ENCODE measurements around the gene GIMAP5.
"Not testable (repeated sequence)": the region's sequence is repeated elsewhere in the genome, so short reads cannot be mapped to it uniquely, and the experiment has no call there.

Gene GIMAP5

DNA sequence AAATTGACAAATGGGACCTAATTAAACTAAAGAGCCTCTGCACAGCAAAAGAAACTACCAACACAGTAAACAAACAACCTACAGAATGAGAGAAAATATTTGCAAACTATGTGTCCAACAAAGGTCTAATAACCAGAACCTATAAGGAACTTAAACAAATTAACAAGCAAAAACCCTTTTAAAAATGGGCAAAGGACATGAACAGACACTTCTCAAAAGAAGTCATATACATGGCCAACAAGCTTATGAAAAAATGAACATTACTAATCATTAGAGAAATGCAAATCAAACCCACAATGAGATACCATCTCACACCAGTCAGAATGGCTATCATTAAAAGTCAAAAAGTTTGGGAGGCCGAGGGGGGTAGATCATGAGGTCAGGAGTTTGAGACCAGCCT lies 36.9 kb downstream of the GIMAP5 start:
- not testable (repeated sequence) for DNase-seq (ENCODE audit: low read depth, low spot score)

DNA sequence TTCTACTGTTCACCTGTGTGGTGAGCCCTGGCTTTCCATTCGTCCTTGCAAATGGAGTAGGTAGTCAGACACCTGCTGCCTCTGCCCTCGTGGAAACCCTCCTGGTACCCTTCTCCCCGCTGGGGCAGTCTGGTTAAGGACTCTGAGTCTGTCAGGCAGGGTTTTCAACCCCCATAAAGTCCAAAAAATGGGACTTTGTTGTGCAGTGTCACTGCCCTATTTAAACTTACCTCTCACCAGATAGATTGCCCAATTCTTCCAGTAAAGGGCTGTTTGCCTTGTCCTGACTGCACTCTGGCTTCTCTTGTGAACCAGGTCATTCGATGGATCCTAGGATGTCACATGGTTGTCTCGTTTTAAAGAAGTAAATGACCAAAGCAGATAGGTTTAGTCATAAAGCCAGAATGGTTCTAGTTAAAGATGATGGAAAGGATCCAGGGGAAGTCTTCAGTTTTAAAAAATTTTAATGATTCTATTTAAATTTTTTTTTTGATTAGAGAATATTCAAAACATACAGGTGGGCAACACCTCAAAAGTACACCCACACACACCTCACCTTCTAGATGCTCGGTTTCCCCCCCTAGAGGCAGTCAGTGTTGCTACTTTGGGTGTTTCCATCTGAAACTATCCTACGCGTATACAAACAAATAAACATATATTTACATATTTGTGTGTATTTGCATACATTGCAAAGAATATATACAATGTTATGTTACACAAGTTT lies 41.0 kb downstream of the GIMAP5 start:
- no peak for DNase-seq (ENCODE audit: low read depth, low spot score)

GRCh38 chr7:150778738-150779301 lies 41.6 kb downstream of the GIMAP5 start:
- peak; percentile 20 for DNase-seq (ENCODE audit: low read depth, low spot score)

DNA sequence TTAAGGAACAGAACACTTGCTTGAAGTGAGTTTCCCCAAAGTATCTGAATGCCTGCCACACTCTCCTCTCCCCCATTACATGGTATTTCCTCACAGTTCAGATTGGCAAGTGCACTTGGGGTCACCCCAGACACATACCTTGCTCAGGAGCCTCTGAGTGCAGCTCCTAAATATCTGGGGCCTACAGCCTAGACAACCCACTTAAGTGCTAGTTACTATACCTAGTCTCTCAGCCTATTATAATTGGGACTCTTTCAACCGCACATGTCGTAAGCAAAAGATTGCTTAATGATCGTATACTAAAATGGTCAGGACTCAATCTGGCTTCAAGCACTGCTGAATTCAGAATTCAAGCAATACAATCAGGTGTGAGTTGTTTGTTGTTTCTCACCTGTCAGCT lies 43.1 kb downstream of the GIMAP5 start:
- no peak for DNase-seq (ENCODE audit: low read depth, low spot score)

GRCh38 chr7:150781103-150781502 lies 43.9 kb downstream of the GIMAP5 start:
- DNase-seq (ENCODE audit: low read depth, low spot score): no peak

GRCh38 chr7:150781961-150782360 lies 44.7 kb downstream of the GIMAP5 start:
- DNase-seq (ENCODE audit: low read depth, low spot score): no peak

GRCh38 chr7:150784120-150784736 lies 47.0 kb downstream of the GIMAP5 start:
- no peak for DNase-seq (ENCODE audit: low read depth, low spot score)

- DNase-seq (ENCODE audit: low read depth, low spot score): no peak
Measured at GRCh38 chr7:150784954-150785353, 47.7 kb downstream of the GIMAP5 start.

DNA sequence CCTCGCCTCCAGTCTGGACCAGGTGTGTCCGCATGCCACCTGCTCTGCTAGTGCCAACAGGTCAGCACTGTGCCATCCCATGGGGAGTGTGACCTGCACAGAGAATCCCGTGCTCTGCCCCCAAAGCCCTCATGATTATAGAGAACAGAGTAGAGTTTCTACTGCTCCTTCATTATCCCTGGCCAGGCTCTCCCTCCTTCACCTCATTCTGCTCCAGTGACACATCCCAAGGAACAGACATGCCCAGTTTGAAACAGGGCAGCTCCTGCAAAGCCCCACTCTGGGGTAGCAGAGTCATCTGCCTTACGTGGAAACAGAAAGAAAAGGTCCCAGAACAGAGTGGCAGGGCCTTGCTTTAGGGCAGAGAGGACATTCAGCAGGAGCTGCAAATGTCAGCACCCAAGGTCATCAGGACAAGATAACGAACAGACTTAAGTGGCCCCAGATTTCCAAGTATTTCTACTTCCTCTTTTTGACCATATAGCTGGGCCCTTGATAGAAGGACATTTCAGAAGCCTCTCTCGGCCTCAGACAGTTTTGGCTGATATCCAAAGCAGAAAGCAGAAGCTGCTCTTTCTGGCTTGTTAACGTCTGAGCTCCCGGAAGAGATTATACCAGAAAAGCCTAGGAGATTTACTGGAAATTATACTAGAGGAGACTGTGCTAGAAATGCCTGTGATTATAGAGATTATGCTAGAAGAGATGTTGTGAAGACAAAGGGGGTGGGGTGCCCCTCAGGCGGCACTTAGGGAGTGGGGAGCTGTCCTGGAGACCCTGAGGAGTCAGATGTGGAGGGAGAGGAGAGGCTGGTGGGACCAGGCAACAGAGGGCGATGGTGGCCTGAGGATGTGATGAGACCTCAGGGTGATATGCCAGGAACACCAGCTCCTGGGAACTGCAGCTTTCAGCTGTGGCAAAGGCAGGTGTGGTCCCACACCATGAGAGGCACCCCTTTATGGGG lies 50.4 kb downstream of the GIMAP5 start:
- DNase-seq (ENCODE audit: low read depth, low spot score): no peak

GRCh38 chr7:150788474-150789269 lies 51.5 kb downstream of the GIMAP5 start:
- no peak for DNase-seq (ENCODE audit: low read depth, low spot score)

DNA sequence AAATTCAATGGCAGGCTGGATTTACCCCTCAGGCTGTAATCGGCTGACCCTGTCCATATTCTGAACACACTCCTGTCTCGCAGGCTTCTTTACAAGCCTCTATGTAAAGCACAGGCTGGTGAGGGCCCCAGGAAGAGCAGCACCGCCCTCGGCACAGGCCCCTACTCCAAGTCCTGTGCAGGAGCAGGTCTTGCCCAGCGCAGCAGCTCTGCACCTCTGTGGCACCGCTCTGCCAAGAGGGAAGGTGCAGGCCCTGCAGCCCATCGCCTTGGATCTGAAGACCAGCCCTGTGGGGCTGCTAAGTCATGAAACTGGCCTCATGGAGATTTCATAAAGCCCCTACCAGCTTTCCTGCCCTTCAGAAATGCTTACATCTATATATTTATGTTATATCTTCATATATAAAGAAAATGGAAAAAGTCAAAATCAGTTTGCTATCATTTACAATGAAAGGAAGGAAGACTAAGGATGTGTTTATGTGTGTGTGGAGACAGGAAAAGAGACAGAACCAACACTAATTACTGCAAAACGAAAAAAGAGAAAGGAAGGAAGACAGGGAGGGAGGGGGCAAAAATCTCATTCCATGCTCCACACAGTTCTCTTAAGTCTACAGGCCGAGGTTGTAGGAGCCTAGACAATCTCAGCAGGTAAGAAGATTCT lies 53.3 kb downstream of the GIMAP5 start:
- no peak for DNase-seq (ENCODE audit: low read depth, low spot score)

DNA sequence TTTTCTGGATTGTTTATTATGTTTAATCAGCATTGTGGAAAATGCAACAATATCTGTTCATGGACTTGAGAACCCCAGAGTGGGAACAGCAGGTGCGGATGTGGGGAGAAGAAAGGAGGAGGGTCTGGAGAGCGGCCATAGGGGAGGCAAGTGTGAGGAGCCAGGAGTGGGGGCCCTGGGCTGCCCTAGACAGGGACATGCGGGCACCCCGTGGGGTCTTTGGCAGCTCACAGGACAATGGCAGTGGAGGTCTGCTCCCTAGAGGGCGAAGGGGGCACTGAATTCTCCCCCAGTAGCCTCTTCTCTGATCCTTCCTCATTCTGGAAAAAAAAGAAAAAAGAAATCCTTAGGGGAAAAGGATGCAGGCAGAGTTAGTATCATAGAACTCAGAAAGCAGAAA lies 54.1 kb downstream of the GIMAP5 start:
- DNase-seq (ENCODE audit: low read depth, low spot score): no peak

- no peak for DNase-seq (ENCODE audit: low read depth, low spot score)
Measured at GRCh38 chr7:150791746-150792452, 54.7 kb downstream of the GIMAP5 start.
